NCI-H187 (cell line): ENCODE measurements around the gene ERCC1.

ENCODE experiments used
- DNase-seq, 2 experiments: peaks; one replicate each; lab custom pipeline; 2025; lab: John Stamatoyannopoulos, UW

The ERCC1 gene

GRCh38 chr19:45405435-45406225 lies 18.1 kb downstream of the ERCC1 start:
- peak; percentile 81 to 100 for DNase-seq

GRCh38 chr19:45404557-45405434 lies 18.9 kb downstream of the ERCC1 start, which contains the start of gene PPP1R13L:
TSS of gene PPP1R13L (minus strand) at chr19:45405069. CDS start at chr19:45398318, 6,751 bp downstream.
- DNase-seq: peak; percentile 71 to 73

- DNase-seq: no peak
Observed at GRCh38 chr19:45403781-45404556, 19.7 kb downstream of the ERCC1 start.

- DNase-seq: no peak
Observed at GRCh38 chr19:45403272-45403671, 20.4 kb downstream of the ERCC1 start.

GRCh38 chr19:45402298-45403061 lies 21.2 kb downstream of the ERCC1 start:
- DNase-seq: no peak

GRCh38 chr19:45401815-45402214 lies 21.9 kb downstream of the ERCC1 start:
- no peak for DNase-seq

GRCh38 chr19:45400192-45400591 lies 23.5 kb downstream of the ERCC1 start:
- no peak for DNase-seq

GRCh38 chr19:45395821-45396617 lies 27.7 kb downstream of the ERCC1 start:
- DNase-seq: no peak

- DNase-seq: no peak
Observed at GRCh38 chr19:45391871-45392665, 31.6 kb downstream of the ERCC1 start.

- DNase-seq: no peak
Observed at GRCh38 chr19:45391346-45391745, 32.4 kb downstream of the ERCC1 start.

GRCh38 chr19:45385392-45386221 lies 38.1 kb downstream of the ERCC1 start:
- no peak for DNase-seq

- no peak for DNase-seq
Observed at GRCh38 chr19:45382426-45382825, 41.3 kb downstream of the ERCC1 start.

- DNase-seq: no peak
Observed at GRCh38 chr19:45380107-45380506, 43.6 kb downstream of the ERCC1 start.

- DNase-seq: no peak
Observed at GRCh38 chr19:45376045-45376724, 47.5 kb downstream of the ERCC1 start.

GRCh38 chr19:45370410-45371204 lies 53.1 kb downstream of the ERCC1 start, which contains the start of gene ERCC2:
TSS of gene ERCC2 (minus strand) at chr19:45370573. CDS start at chr19:45370540, 33 bp downstream.
- DNase-seq: peak; percentile 97 to 99

- no peak for DNase-seq
Observed at GRCh38 chr19:45368737-45369340, 54.9 kb downstream of the ERCC1 start.

- DNase-seq: no peak
Observed at GRCh38 chr19:45368127-45368526, 55.6 kb downstream of the ERCC1 start.
